Daoy (cell line): ENCODE data around the gene DYNLRB1. TPM values are rescaled to one million over a fixed set of nuclear protein-coding genes. Genes with fewer than 3 reads are reported as not detected.
A peak's percentile ranks its signal among the peaks of the same experiment; 100 is the strongest.

Experiments
- DNase-seq: peaks from one replicate; pipeline ENCODE4 v3.0.0-alpha.2; 2015; ENCODE audit warnings: low read depth
- total RNA-seq: library from RNA; depleted of rRNA; stranded (reverse); fragments of >200 nt; shearing (Covaris generic); gene quantifications from 2 replicates; pipeline ENCODE4 v1.2.3, GENCODE V29; 2014

The DYNLRB1 gene
- total RNA-seq, 1 experiment from 2014 or later, result 66.2 TPM

- DNase-seq, result no peak
Observed at GRCh38 chr20:34534391-34535165, 18.4 kb downstream of the DYNLRB1 start.

GRCh38 chr20:34535301-34535840 lies 19.1 kb downstream of the DYNLRB1 start:
- no peak for DNase-seq

GRCh38 chr20:34535857-34536256 lies 19.6 kb downstream of the DYNLRB1 start:
- DNase-seq, result no peak

GRCh38 chr20:34536798-34537394 lies 20.7 kb downstream of the DYNLRB1 start:
- peak; percentile 33 for DNase-seq

- DNase-seq, result no peak
Observed at GRCh38 chr20:34537651-34538050, 21.4 kb downstream of the DYNLRB1 start.

GRCh38 chr20:34538671-34539123 lies 22.5 kb downstream of the DYNLRB1 start:
- DNase-seq, result peak; percentile 29

GRCh38 chr20:34539756-34540155 lies 23.5 kb downstream of the DYNLRB1 start:
- no peak for DNase-seq

GRCh38 chr20:34540596-34541263 lies 24.5 kb downstream of the DYNLRB1 start:
- DNase-seq, result no peak

GRCh38 chr20:34541264-34541901 lies 25.2 kb downstream of the DYNLRB1 start:
- DNase-seq, result no peak

GRCh38 chr20:34541917-34542316 lies 25.7 kb downstream of the DYNLRB1 start:
- no peak for DNase-seq

- no peak for DNase-seq
Observed at GRCh38 chr20:34542439-34542838, 26.2 kb downstream of the DYNLRB1 start.

- DNase-seq, result no peak
Observed at GRCh38 chr20:34543463-34544056, 27.3 kb downstream of the DYNLRB1 start.

- no peak for DNase-seq
Observed at GRCh38 chr20:34544109-34544796, 28.0 kb downstream of the DYNLRB1 start.

- no peak for DNase-seq
Observed at GRCh38 chr20:34546751-34547181, 30.5 kb downstream of the DYNLRB1 start.

- no peak for DNase-seq
Observed at GRCh38 chr20:34547844-34548613, 31.8 kb downstream of the DYNLRB1 start.

- DNase-seq, result peak; percentile 34
Observed at GRCh38 chr20:34549291-34549928, 33.2 kb downstream of the DYNLRB1 start.

GRCh38 chr20:34549929-34550305 lies 33.7 kb downstream of the DYNLRB1 start:
- no peak for DNase-seq

- DNase-seq, result no peak
Observed at GRCh38 chr20:34552569-34552968, 36.3 kb downstream of the DYNLRB1 start.

- DNase-seq, result no peak
Observed at GRCh38 chr20:34553366-34553867, 37.2 kb downstream of the DYNLRB1 start.
